GM10248 (cell line): ENCODE results near the gene TUBB1.

Source experiments
- CTCF ChIA-PET: fragments of 300-600 bp; sonication (Branson Sonifier 250); formaldehyde crosslinking; extraction: SDS; loops from one replicate; lab custom pipeline; 2021; ENCODE audit warnings: antibody characterized with exemption; lab: Yijun Ruan, JAX
- POLR2A ChIA-PET: fragments of 350-650 bp; sonication (Branson Sonifier 250); formaldehyde crosslinking; extraction: SDS; loops from one replicate; lab custom pipeline; 2020; ENCODE audit warnings: antibody characterized with exemption; lab: Yijun Ruan, JAX
- DNase-seq: peaks from one replicate; pipeline ENCODE4 v3.0.0; 2012; ENCODE audit errors: extremely low spot score
- TF ChIP-seq, protein P1 (sequence below): IDR thresholded peaks from 2 replicates; pipeline ENCODE4 v1.5.1; 2012; ENCODE audit warnings: mild to moderate bottlenecking, low read depth; ENCODE audit errors: extremely low read depth, missing control alignments, control extremely low read depth

Gene TUBB1

DNA sequence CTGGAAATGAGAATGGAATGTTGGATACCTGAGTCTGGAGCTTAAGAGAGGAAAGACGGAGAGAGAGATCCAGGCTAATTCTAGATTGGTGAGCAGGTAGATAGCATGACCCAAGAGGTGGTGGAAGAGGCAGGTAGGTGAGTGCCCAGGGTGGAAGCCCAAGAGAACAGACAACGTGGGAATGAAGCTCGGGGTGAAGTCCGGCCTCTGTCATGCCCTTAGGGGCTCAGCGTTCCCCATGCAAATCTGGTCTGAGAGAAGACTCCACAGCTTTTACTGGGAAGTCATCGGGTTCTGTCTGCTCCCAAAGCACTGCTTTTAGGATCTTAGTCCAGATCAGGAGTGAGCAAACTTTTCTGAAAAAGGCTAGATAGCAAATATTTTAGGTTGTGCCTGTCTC is 34.5 kb upstream of the TUBB1 start:
- DNase-seq: no peak
- POLR2A ChIA-PET: interaction anchor here (1.1 kb wide), 1 partner anchor 48 kb away, joined by 3 read pairs; the partner anchor contains the start of gene ATP5F1E
- TF ChIP-seq, protein P1, sequence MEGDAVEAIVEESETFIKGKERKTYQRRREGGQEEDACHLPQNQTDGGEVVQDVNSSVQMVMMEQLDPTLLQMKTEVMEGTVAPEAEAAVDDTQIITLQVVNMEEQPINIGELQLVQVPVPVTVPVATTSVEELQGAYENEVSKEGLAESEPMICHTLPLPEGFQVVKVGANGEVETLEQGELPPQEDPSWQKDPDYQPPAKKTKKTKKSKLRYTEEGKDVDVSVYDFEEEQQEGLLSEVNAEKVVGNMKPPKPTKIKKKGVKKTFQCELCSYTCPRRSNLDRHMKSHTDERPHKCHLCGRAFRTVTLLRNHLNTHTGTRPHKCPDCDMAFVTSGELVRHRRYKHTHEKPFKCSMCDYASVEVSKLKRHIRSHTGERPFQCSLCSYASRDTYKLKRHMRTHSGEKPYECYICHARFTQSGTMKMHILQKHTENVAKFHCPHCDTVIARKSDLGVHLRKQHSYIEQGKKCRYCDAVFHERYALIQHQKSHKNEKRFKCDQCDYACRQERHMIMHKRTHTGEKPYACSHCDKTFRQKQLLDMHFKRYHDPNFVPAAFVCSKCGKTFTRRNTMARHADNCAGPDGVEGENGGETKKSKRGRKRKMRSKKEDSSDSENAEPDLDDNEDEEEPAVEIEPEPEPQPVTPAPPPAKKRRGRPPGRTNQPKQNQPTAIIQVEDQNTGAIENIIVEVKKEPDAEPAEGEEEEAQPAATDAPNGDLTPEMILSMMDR: no peak
- CTCF ChIA-PET: interaction anchor here (1.0 kb wide), 1 partner anchor 224 kb away, joined by 3 read pairs; no protein-coding TSS in a partner anchor

DNA sequence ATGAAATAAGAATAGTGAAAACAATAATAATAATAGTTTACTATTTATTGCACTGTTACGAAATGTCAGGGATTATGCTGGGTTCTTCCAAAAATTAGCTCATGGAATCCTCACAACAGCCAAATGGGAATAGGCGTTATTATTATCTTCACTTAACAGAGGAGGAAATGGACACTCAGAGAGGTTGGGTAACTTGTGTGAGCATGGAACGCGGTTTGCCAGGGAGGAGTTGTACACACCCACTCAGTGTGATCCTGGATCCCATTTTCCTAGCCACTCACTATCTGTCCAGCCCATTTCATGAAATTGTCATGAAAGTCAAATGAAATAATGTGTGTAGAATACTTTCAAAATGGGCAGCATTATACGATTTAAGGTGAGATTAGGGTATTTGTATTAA is 33.6 kb upstream of the TUBB1 start:
- no peak for DNase-seq
- ChIA-PET CTCF (no interaction called here), POLR2A (no interaction called here)
- TF ChIP-seq, protein P1: no peak

DNA sequence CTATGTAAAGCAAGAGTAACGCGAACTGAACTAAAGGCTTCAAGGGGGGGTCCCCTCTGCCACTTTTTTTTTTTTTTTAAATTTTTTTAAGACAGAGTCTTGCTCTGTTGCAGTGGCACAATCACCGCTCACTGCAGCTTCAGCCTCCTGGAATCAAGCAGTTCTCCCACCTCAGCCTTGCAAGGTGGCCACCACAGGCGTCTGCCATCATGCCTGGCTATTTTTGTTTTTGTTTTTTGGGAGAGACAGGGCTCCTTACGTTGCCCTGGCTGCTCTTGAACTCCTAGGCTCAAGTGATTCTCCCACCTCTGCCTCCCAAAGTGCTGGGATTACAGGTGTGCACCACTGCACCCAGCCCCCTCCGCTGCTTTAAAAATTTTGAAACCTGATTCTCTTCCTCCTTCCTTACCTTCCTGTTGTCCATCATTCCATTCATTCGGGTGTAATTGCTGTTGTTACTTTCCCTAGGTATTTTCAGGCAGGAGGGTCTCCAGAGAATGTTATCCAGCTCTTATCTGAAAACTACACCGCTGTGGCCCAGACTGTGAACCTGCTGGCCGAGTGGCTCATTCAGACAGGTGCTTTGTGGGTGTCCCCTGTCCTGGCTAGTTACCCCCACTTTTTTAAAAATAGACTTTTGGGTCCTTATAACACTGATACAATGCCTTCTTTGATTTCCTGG is 32.8 kb upstream of the TUBB1 start:
- ChIA-PET POLR2A (interaction anchor here (1.0 kb wide), 1 partner anchor 46 kb away, joined by 3 read pairs; the partner anchor contains the start of gene ATP5F1E), CTCF (interaction anchor here (1.2 to 1.8 kb wide), 2 partner anchors 10 to 47 kb away, joined by 3 to 6 read pairs; no protein-coding TSS in a partner anchor)
- DNase-seq: no peak
- TF ChIP-seq, protein P1: no peak

DNA sequence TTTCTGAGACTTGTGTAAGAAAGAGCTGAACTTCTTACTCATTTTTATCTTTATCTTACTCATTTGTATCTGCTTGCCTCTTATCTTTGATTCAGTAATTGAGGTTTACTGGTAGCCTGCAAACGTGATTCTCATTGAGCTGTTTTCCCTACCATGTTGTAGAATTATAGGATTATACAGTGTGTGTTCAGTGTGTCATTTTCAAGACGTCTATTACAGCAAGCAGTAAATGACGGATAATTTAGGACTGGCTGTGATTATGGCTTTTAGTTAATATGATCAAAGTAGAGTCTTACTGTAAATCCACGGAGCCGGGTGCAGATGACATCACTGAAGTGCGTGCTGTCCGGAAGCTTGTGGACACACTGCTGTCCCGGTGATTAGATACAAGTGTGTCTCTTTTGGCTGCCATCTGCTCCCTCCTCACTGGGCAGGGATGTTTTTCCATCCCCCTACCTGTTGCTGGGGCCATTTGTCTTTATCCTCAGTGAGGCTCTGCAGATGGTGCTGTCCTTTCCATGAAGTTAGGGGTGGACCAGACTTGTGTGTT is 32.2 kb upstream of the TUBB1 start:
- TF ChIP-seq, protein P1: no peak
- DNase-seq: no peak
- ChIA-PET POLR2A (interaction anchor here (1.0 kb wide), 1 partner anchor 45 kb away, joined by 3 read pairs; the partner anchor contains the start of gene ATP5F1E), CTCF (interaction anchor here (1.2 to 1.8 kb wide), 2 partner anchors 9 to 47 kb away, joined by 3 to 6 read pairs; no protein-coding TSS in a partner anchor)

DNA sequence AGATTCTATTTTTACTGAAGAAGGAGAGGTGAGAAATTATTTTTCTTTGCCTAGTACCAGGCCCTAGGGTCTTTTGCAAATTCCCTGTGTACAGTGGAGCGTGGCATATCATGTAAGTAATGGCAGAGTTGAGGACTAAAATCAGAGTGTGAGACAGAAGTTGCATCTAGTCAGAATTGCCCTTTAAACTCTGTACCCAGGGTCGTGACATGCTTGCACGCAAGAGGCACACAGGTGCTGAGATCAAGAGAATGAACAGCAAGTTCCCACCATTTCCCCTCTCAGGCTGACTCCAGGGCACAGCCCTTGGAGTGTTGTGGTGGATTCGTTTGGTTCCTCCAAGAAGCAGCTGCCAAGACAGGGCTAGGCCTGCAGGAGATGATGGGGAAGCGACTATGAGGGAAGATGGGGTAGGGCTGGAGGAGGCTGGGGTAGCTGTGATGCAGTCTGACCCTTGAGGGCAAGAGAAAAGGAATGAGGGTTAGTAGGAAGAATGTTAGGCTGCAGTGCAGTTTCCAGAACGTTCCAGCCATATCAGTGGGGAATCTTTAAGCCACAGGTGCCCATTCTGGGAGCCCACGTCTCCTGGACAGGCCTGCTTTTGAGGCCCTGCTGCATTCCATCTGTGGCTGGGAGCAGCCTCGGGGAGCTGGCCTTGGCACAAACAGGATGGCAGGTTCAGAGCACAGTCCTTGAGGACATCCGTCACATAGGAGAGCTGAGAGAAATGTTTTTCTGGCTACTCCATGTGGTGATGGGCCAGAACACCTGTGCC is 31.3 kb upstream of the TUBB1 start:
- DNase-seq: no peak
- POLR2A ChIA-PET: no interaction called here

DNA sequence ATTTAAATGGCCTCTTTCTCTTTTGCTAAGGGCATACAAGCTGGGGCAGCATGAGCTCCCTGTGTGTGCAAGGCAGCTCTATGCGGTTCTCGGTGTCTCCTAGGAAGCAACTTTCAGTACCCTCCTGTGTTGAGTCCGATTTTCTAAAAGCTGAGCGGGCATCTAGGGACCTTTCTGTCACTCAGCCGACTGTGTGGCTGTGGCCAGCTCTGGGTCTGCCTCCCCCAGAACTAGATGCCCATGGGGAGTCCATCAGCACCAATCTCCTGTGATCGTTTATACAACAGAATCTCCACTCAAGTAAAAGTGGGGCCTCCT is 30.7 kb upstream of the TUBB1 start:
- ChIA-PET POLR2A (no interaction called here), CTCF (no interaction called here)
- TF ChIP-seq, protein P1: no peak
- DNase-seq: no peak

More for the DNA sequence above, 31.3 kb upstream of the TUBB1 start:
- TF ChIP-seq, protein P1: no peak
- CTCF ChIA-PET: interaction anchor here (1.2 to 1.8 kb wide), 2 partner anchors 8 to 46 kb away, joined by 3 to 6 read pairs; no protein-coding TSS in a partner anchor
